ENCODE measurements around the gene SOSTDC1. TPM values are rescaled to one million over a fixed set of nuclear protein-coding genes. Genes with fewer than 3 reads are reported as not detected.

Gene SOSTDC1
- polyA plus RNA-seq, 1 experiment: not detected

DNA sequence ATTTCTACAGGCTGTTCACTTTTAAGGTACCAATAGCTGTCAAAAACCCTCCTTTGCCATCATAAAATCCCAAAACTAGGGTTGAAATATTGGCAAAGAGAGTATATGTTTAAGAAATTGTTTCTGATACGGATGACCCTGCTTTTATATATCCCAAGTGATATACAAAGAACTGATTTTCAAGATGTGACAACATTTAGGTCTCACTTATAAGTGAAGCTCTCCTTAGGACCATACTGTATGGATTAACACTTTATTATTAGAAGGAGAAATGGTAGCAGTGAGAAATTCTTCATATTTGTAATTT, 33.2 kb downstream of the SOSTDC1 start:
- TF ChIP-seq, protein P1, sequence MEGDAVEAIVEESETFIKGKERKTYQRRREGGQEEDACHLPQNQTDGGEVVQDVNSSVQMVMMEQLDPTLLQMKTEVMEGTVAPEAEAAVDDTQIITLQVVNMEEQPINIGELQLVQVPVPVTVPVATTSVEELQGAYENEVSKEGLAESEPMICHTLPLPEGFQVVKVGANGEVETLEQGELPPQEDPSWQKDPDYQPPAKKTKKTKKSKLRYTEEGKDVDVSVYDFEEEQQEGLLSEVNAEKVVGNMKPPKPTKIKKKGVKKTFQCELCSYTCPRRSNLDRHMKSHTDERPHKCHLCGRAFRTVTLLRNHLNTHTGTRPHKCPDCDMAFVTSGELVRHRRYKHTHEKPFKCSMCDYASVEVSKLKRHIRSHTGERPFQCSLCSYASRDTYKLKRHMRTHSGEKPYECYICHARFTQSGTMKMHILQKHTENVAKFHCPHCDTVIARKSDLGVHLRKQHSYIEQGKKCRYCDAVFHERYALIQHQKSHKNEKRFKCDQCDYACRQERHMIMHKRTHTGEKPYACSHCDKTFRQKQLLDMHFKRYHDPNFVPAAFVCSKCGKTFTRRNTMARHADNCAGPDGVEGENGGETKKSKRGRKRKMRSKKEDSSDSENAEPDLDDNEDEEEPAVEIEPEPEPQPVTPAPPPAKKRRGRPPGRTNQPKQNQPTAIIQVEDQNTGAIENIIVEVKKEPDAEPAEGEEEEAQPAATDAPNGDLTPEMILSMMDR (IDR thresholded peaks at IDR 0.05; ENCODE audit: insufficient read depth, low read depth, low read length): no peak
- Histone ChIP-seq H3K4me3 (ENCODE audit: low read depth, low read length) (no peak overlapping the region), H3K27me3 (ENCODE audit: control insufficient read depth, insufficient read depth, low read length) (no peaks in the 10 kb centered on the region), H3K36me3 (ENCODE audit: control insufficient read depth, insufficient read depth, low read length) (no peaks in the 10 kb centered on the region)
- no peak for DNase-seq (ENCODE audit: low read depth)
- CTCF ChIA-PET: interaction anchor here (0.8 to 1.5 kb wide), 3 partner anchors 17 to 133 kb away, joined by 3 to 4 read pairs (median 3); no protein-coding TSS in a partner anchor
- POLR2A ChIA-PET: no interaction called here

GRCh38 chr7:16431646-16432424, 33.7 kb downstream of the SOSTDC1 start:
- DNase-seq (ENCODE audit: low read depth): no peak

GRCh38 chr7:16430133-16430532, 35.4 kb downstream of the SOSTDC1 start:
- no peak overlapping the region for H3K4me3 ChIP-seq (ENCODE audit: low read depth, low read length)
- ChIA-PET CTCF (no interaction called here), POLR2A (no interaction called here)
- DNase-seq (ENCODE audit: low read depth): no peak
- H3K36me3 ChIP-seq (ENCODE audit: control insufficient read depth, insufficient read depth, low read length): no peaks in the 10 kb centered on the region
- TF ChIP-seq, protein P1 (IDR thresholded peaks at IDR 0.05; ENCODE audit: insufficient read depth, low read depth, low read length): no peak
- H3K27me3 ChIP-seq (ENCODE audit: control insufficient read depth, insufficient read depth, low read length): no peaks in the 10 kb centered on the region

More at GRCh38 chr7:16431646-16432424, 33.7 kb downstream of the SOSTDC1 start:
- POLR2A ChIA-PET: no interaction called here
- Histone ChIP-seq H3K27me3 (ENCODE audit: control insufficient read depth, insufficient read depth, low read length) (no peaks in the 10 kb centered on the region), H3K36me3 (ENCODE audit: control insufficient read depth, insufficient read depth, low read length) (no peaks in the 10 kb centered on the region), H3K4me3 (ENCODE audit: low read depth, low read length) (no peak overlapping the region)
- TF ChIP-seq, protein P1 (IDR thresholded peaks at IDR 0.05; ENCODE audit: insufficient read depth, low read depth, low read length): peak; percentile 13; the same call in 1 of the 2 replicates
- CTCF ChIA-PET: interaction anchor here (0.8 to 1.5 kb wide), 3 partner anchors 18 to 134 kb away, joined by 3 to 4 read pairs (median 3); no protein-coding TSS in a partner anchor

- POLR2A ChIA-PET: no interaction called here
- H3K4me3 ChIP-seq (ENCODE audit: low read depth, low read length): no peak overlapping the region
Measured at GRCh38 chr7:16428672-16429071, 36.9 kb downstream of the SOSTDC1 start.

GRCh38 chr7:16428182-16428581, 37.4 kb downstream of the SOSTDC1 start:
- CTCF ChIA-PET: no interaction called here

More at GRCh38 chr7:16428672-16429071, 36.9 kb downstream of the SOSTDC1 start:
- CTCF ChIA-PET: no interaction called here
- no peak for DNase-seq (ENCODE audit: low read depth)
- TF ChIP-seq, protein P1 (IDR thresholded peaks at IDR 0.05; ENCODE audit: insufficient read depth, low read depth, low read length): no peak
- no peaks in the 10 kb centered on the region for H3K36me3 ChIP-seq (ENCODE audit: control insufficient read depth, insufficient read depth, low read length)
- H3K27me3 ChIP-seq (ENCODE audit: control insufficient read depth, insufficient read depth, low read length): no peaks in the 10 kb centered on the region

More at GRCh38 chr7:16428182-16428581, 37.4 kb downstream of the SOSTDC1 start:
- Histone ChIP-seq H3K36me3 (ENCODE audit: control insufficient read depth, insufficient read depth, low read length) (no peaks in the 10 kb centered on the region), H3K4me3 (ENCODE audit: low read depth, low read length) (no peak overlapping the region), H3K27me3 (ENCODE audit: control insufficient read depth, insufficient read depth, low read length) (no peaks in the 10 kb centered on the region)
- POLR2A ChIA-PET: no interaction called here
- TF ChIP-seq, protein P1 (IDR thresholded peaks at IDR 0.05; ENCODE audit: insufficient read depth, low read depth, low read length): no peak
- DNase-seq (ENCODE audit: low read depth): no peak

All from BJ (cell line).